ENCODE measurements around the gene RNF38. TPM values are rescaled to one million over a fixed set of nuclear protein-coding genes. Genes with fewer than 3 reads are reported as not detected.
"Not testable (repeated sequence)": the region's sequence is repeated elsewhere in the genome, so short reads cannot be mapped to it uniquely, and the experiment has no call there.

RNF38 gene
- total RNA-seq, 1 experiment from 2014 or later: 60.2 TPM

- H3K18ac ChIP-seq (ENCODE audit: insufficient read length, low read depth, low read length); H3K27ac ChIP-seq (ENCODE audit: insufficient read length, low read depth, low read length); H3T11ph ChIP-seq (ENCODE audit: low read length); H4K20me1 ChIP-seq (ENCODE audit: control insufficient read depth, insufficient read depth, insufficient read length); H3K4ac ChIP-seq (ENCODE audit: low read depth, low read length); H2BK120ac ChIP-seq (ENCODE audit: low read depth, low read length, poor library complexity, severe bottlenecking); H3K14ac ChIP-seq (ENCODE audit: insufficient read depth, low read length); H3K9me3 Mint-ChIP-seq; H3K27me3 ChIP-seq (ENCODE audit: insufficient read depth, low read length); H3K4me3 Mint-ChIP-seq; H2AK5ac ChIP-seq (ENCODE audit: insufficient read length, low read length); H3K56ac ChIP-seq (ENCODE audit: insufficient read length, low read depth, low read length); H2AFZ ChIP-seq (ENCODE audit: low read length); H4K91ac ChIP-seq (ENCODE audit: insufficient read length, low read depth, low read length); H3K79me1 ChIP-seq (ENCODE audit: insufficient read depth, low read depth, low read length, poor library complexity, severe bottlenecking); H2BK20ac ChIP-seq (ENCODE audit: low read depth, low read length, poor library complexity, severe bottlenecking); H3K9me3 ChIP-seq (ENCODE audit: control insufficient read depth, low read depth, low read length); H3K4me1 ChIP-seq (ENCODE audit: insufficient read depth, low read length); H2BK15ac ChIP-seq (ENCODE audit: low read depth, low read length); H3K9ac ChIP-seq (ENCODE audit: extremely low read depth, insufficient read length, low read length); H3K4me2 ChIP-seq (ENCODE audit: insufficient read depth, insufficient read length, low read length); H4K8ac ChIP-seq (replicated peaks; ENCODE audit: insufficient read length, low read depth, low read length); H3K27me3 Mint-ChIP-seq (ENCODE audit: low read depth); H2BK5ac ChIP-seq (ENCODE audit: insufficient read length, low read length); H4K5ac ChIP-seq (ENCODE audit: insufficient read length, low read depth, low read length); H3K79me2 ChIP-seq (ENCODE audit: insufficient read depth, low read length); H3K23me2 ChIP-seq (ENCODE audit: insufficient read length, low read depth, low read length, poor library complexity, severe bottlenecking); H2BK12ac ChIP-seq (ENCODE audit: insufficient read length, low read depth, low read length); H3K23ac ChIP-seq (ENCODE audit: insufficient read length, low read depth, low read length); DNase-seq: not testable (repeated sequence)
- Mint-ChIP-seq H3K36me3 (ENCODE audit: insufficient read depth in 1 of 3, low read depth in 3 of 3) (peaks cover 7 to 24% (median 9%) of the 10 kb centered on the region in 3 experiments; a peak in 6 of 7 replicates), H3K27ac (peak overlapping the region in 2 of 3 experiments; percentile 18 to 59; a peak in 2 of 7 replicates), H3K4me1 (peaks cover 16 to 20% of the 10 kb centered on the region in 2 experiments)
- no CpG with 5 or more reads among the region's 4 CpGs for WGBS (ENCODE audit: extremely low coverage, insufficient read length, low lambda C conversion rate)
Observed at GRCh38 chr9:36409076-36409475, 9.0 kb upstream of the RNF38 start.
